HG02884 (cell line): ENCODE data around the gene MYO1A.
"Not testable (repeated sequence)": the region's sequence is repeated elsewhere in the genome, so short reads cannot be mapped to it uniquely, and the experiment has no call there.

Experiments
- ATAC-seq: cut with Tn5 transposase; IDR thresholded peaks from one replicate; pipeline ENCODE4 v1.9.1; 2021; ENCODE audit warnings: mild to moderate bottlenecking, moderate library complexity; ENCODE audit not compliant: unreplicated experiment

Gene MYO1A

GRCh38 chr12:57087691-57088353 lies 37.9 kb upstream of the MYO1A start:
- ATAC-seq: peak; percentile 36

GRCh38 chr12:57087010-57087690 lies 37.2 kb upstream of the MYO1A start:
- ATAC-seq: peak; percentile 36

GRCh38 chr12:57086493-57087009 lies 36.6 kb upstream of the MYO1A start:
- no peak for ATAC-seq

- no peak for ATAC-seq
Measured at GRCh38 chr12:57085999-57086492, 36.1 kb upstream of the MYO1A start.

GRCh38 chr12:57080855-57081254 lies 30.9 kb upstream of the MYO1A start:
- no peak for ATAC-seq

GRCh38 chr12:57079821-57080220 lies 29.9 kb upstream of the MYO1A start:
- ATAC-seq: no peak

- ATAC-seq: peak; percentile 96
Measured at GRCh38 chr12:57078519-57079404, 28.8 kb upstream of the MYO1A start, which contains the start of gene NEMP1. Gene NEMP1 (minus strand): TSS chr12:57078791. CDS start chr12:57078745, 46 bp downstream.

- ATAC-seq: not testable (repeated sequence)
Measured at GRCh38 chr12:57073566-57074450, 23.9 kb upstream of the MYO1A start.

GRCh38 chr12:57072661-57073060 lies 22.7 kb upstream of the MYO1A start:
- ATAC-seq: no peak

- peak; percentile 80 for ATAC-seq
Measured at GRCh38 chr12:57069523-57069922, 19.6 kb upstream of the MYO1A start.

GRCh38 chr12:57066245-57066644 lies 16.3 kb upstream of the MYO1A start:
- ATAC-seq: no peak

GRCh38 chr12:57063991-57064685 lies 14.2 kb upstream of the MYO1A start:
- peak; percentile 91 for ATAC-seq

GRCh38 chr12:57058454-57058853 lies 8.5 kb upstream of the MYO1A start:
- ATAC-seq: no peak

GRCh38 chr12:57057067-57057751 lies 7.3 kb upstream of the MYO1A start:
- ATAC-seq: no peak

- ATAC-seq: no peak
Measured at GRCh38 chr12:57055824-57056223, 5.9 kb upstream of the MYO1A start.

GRCh38 chr12:57053901-57054300 lies 4.0 kb upstream of the MYO1A start:
- not testable (repeated sequence) for ATAC-seq

- not testable (repeated sequence) for ATAC-seq
Measured at GRCh38 chr12:57053146-57053545, 3.2 kb upstream of the MYO1A start.

- no peak for ATAC-seq
Measured at GRCh38 chr12:57051011-57051410, 1.1 kb upstream of the MYO1A start.

GRCh38 chr12:57049119-57049446 lies 846 bp downstream of the MYO1A start:
- no peak for ATAC-seq
